SK-N-MC (cell line): Measurements from ENCODE around the gene USP44.
A peak's percentile ranks its signal among the peaks of the same experiment; 100 is the strongest.

Experiments
- DNase-seq: peaks from one replicate; pipeline ENCODE4 v3.0.0-alpha.2; 2011; ENCODE audit warnings: low read depth, low spot score
- H3K27ac ChIP-seq: fragments of 200-600 bp; sonication (generic); 2 replicates; pipeline ENCODE4 v1.5.1; 2016; ENCODE audit warnings: mixed run types
- H3K36me3 ChIP-seq: fragments of 200-600 bp; sonication (generic); 2 replicates; pipeline ENCODE4 v1.6.1; 2017; ENCODE audit warnings: antibody characterized with exemption, low read length, mixed read lengths; ENCODE audit not compliant: insufficient read depth
- H3K4me3 ChIP-seq: fragments of 200-600 bp; sonication (generic); 2 replicates; pipeline ENCODE4 v1.5.1; 2016
- H3K9ac ChIP-seq: fragments of 200-600 bp; sonication (generic); 2 replicates; pipeline ENCODE4 v1.8.0; 2017; ENCODE audit warnings: mixed run types, mixed read lengths; ENCODE audit not compliant: insufficient read length
- H3K9me3 ChIP-seq: fragments of 200-600 bp; sonication (generic); 2 replicates; pipeline ENCODE4 v1.6.1; 2017; ENCODE audit warnings: low read depth, mild to moderate bottlenecking, antibody characterized with exemption, low read length, moderate library complexity, mixed read lengths
- EZH2 ChIP-seq: fragments of 200-600 bp; sonication (generic); IDR thresholded peaks from one replicate; pipeline ENCODE4 v1.6.1; 2017; ENCODE audit warnings: antibody characterized with exemption
- FOXP2 ChIP-seq: optimal IDR thresholded peaks from 2 replicates; pipeline ENCODE3; 2011; ENCODE audit warnings: mild to moderate bottlenecking, moderate library complexity; ENCODE audit not compliant: insufficient read depth; ENCODE audit errors: extremely low read length, control extremely low read depth
- POLR2AphosphoS5 ChIP-seq: IDR thresholded peaks from 2 replicates; pipeline ENCODE4 v1.6.1; 2012; ENCODE audit warnings: mild to moderate bottlenecking, low read depth, low read length, borderline replicate concordance

USP44 gene

GRCh38 chr12:95473231-95473883, 77.9 kb downstream of the USP44 start:
- peak; percentile 30 for DNase-seq
- peak overlapping the region; percentile 96 for H3K27ac ChIP-seq
- H3K9ac ChIP-seq = peak overlapping the region; percentile 99
- TF ChIP-seq POLR2AphosphoS5 (no peak), EZH2 (no peak), FOXP2 (no peak)
- no peaks in the 10 kb centered on the region for H3K9me3 ChIP-seq
- peak overlapping the region; percentile 98 for H3K4me3 ChIP-seq
- H3K36me3 ChIP-seq = peaks cover 29% of the 10 kb centered on the region

GRCh38 chr12:95470300-95470699, 81.0 kb downstream of the USP44 start:
- H3K4me3 ChIP-seq = no peak overlapping the region
- no peak overlapping the region for H3K9ac ChIP-seq
- DNase-seq = no peak
- H3K9me3 ChIP-seq = no peaks in the 10 kb centered on the region
- no peak overlapping the region for H3K27ac ChIP-seq
- no peaks in the 10 kb centered on the region for H3K36me3 ChIP-seq
- TF ChIP-seq FOXP2 = no peak
- no peak for TF ChIP-seq POLR2AphosphoS5
- no peak for TF ChIP-seq EZH2
